Activated CD4-positive, alpha-beta T cell treated with anti-CD3 and anti-CD28 coated beads, Interleukin-10, Interleukin-2, amounts not matched to agents 100 ng/mL and 50 ng/mL, durations not matched to agents 16 hours and 8 hours (primary cell): ENCODE results near the gene OR2G2.
A peak's percentile ranks its signal among the peaks of the same experiment; 100 is the strongest.

Experiments used
- DNase-seq: peaks from one replicate; pipeline ENCODE4 v3.0.0-alpha.2; 2020

Gene OR2G2

GRCh38 chr1:247588060-247588459 lies at the start of gene OR2G2:
OR2G2 (plus strand) TSS chr1:247588360; CDS start chr1:247588360, 0 bp downstream.
- no peak for DNase-seq

- DNase-seq: no peak
These were observed 49.6 kb upstream of the OR2G2 start for GRCh38 chr1:247538561-247538960.

- DNase-seq: no peak
These were observed 48.9 kb upstream of the OR2G2 start for GRCh38 chr1:247539215-247539614.

GRCh38 chr1:247540581-247540980 lies 47.6 kb upstream of the OR2G2 start:
- no peak for DNase-seq

- no peak for DNase-seq
These were observed 45.3 kb upstream of the OR2G2 start for GRCh38 chr1:247542811-247543210.

GRCh38 chr1:247548092-247548491 lies 40.1 kb upstream of the OR2G2 start:
- DNase-seq: no peak

- DNase-seq: no peak
These were observed 39.4 kb upstream of the OR2G2 start, which contains the start of gene GCSAML for GRCh38 chr1:247548769-247549182. GCSAML (plus strand) TSS chr1:247549134; CDS start chr1:247549192, 58 bp downstream.

- no peak for DNase-seq
These were observed 36.4 kb upstream of the OR2G2 start for GRCh38 chr1:247551721-247552120.

GRCh38 chr1:247552231-247552630 lies 35.9 kb upstream of the OR2G2 start:
- DNase-seq: no peak

- no peak for DNase-seq
These were observed 30.1 kb upstream of the OR2G2 start for GRCh38 chr1:247557926-247558674.

GRCh38 chr1:247561711-247562110 lies 26.4 kb upstream of the OR2G2 start:
- DNase-seq: no peak

- DNase-seq: no peak
These were observed 26.0 kb upstream of the OR2G2 start for GRCh38 chr1:247562198-247562597.

- no peak for DNase-seq
These were observed 13.9 kb upstream of the OR2G2 start for GRCh38 chr1:247574236-247574635.

- DNase-seq: no peak
These were observed 13.5 kb upstream of the OR2G2 start for GRCh38 chr1:247574664-247575063.

- DNase-seq: peak; percentile 16
These were observed 11.6 kb upstream of the OR2G2 start for GRCh38 chr1:247576514-247576913.

- no peak for DNase-seq
These were observed 9.2 kb upstream of the OR2G2 start for GRCh38 chr1:247578946-247579460.

- DNase-seq: no peak
These were observed 17.1 kb downstream of the OR2G2 start, which contains the start of gene OR2G3 for GRCh38 chr1:247605286-247605685. OR2G3 (plus strand) TSS chr1:247605586; CDS start chr1:247605586, 0 bp downstream.

GRCh38 chr1:247613405-247613804 lies 25.2 kb downstream of the OR2G2 start:
- no peak for DNase-seq

GRCh38 chr1:247614625-247615024 lies 26.5 kb downstream of the OR2G2 start:
- DNase-seq: no peak

GRCh38 chr1:247627951-247628350 lies 39.8 kb downstream of the OR2G2 start:
- DNase-seq: no peak

GRCh38 chr1:247638011-247638410 lies 49.9 kb downstream of the OR2G2 start:
- no peak for DNase-seq

GRCh38 chr1:247638781-247639180 lies 50.6 kb downstream of the OR2G2 start:
- no peak for DNase-seq
